ENCODE results near the gene FAM237A. TPM values are rescaled to one million over a fixed set of nuclear protein-coding genes. Genes with fewer than 3 reads are reported as not detected.

The FAM237A gene
- total RNA-seq, 1 experiment from 2014 or later, result not detected

DNA sequence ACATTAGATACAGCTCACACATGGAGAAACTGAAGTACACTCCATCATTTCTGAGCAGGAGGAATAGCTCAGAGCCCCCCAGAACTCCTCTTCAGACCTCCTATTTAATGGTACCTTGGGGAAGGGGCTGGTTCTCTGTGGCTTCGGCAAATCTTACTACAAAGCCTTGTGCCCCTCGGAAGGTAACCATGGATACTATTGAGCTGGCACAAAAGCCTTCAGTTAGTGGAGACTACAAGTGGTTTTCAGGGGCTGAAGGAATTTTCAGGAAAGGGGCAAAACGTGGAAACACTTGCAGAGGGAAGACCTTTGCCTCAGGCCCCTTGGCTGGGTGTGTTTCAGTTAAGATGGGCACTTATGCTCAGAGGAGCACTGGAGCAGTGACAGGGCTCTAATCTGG, 1.1 kb upstream of the FAM237A start:
- no peak overlapping the region for H3K9ac ChIP-seq (ENCODE audit: low read length)
- TF ChIP-seq POLR2A (IDR thresholded peaks at IDR 0.05; ENCODE audit: borderline replicate concordance, extremely low read depth, insufficient read depth, insufficient read length) (no peak), EZH2 (IDR thresholded peaks at IDR 0.05) (no peak), ZNF274 (IDR thresholded peaks at IDR 0.05; ENCODE audit: low read depth, low read length) (no peak), SRF (IDR thresholded peaks at IDR 0.05; ENCODE audit: low read depth) (no peak), ELF1 (IDR thresholded peaks at IDR 0.05; ENCODE audit: borderline replicate concordance, low read depth) (no peak), ZFX (IDR thresholded peaks at IDR 0.05) (no peak)
- TF ChIP-seq, protein P1, sequence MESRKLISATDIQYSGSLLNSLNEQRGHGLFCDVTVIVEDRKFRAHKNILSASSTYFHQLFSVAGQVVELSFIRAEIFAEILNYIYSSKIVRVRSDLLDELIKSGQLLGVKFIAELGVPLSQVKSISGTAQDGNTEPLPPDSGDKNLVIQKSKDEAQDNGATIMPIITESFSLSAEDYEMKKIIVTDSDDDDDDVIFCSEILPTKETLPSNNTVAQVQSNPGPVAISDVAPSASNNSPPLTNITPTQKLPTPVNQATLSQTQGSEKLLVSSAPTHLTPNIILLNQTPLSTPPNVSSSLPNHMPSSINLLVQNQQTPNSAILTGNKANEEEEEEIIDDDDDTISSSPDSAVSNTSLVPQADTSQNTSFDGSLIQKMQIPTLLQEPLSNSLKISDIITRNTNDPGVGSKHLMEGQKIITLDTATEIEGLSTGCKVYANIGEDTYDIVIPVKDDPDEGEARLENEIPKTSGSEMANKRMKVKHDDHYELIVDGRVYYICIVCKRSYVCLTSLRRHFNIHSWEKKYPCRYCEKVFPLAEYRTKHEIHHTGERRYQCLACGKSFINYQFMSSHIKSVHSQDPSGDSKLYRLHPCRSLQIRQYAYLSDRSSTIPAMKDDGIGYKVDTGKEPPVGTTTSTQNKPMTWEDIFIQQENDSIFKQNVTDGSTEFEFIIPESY (IDR thresholded peaks at IDR 0.05; ENCODE audit: extremely low read depth, insufficient replicate concordance, low read length), result no peak
- H3K36me3 ChIP-seq (ENCODE audit: control insufficient read depth in 1 of 2, insufficient read depth in 2 of 2, low read length in 2 of 2), result no peaks in the 10 kb centered on the region
- ChIA-PET RAD21 (ENCODE audit: low non-redundant PET in 1 of 2, low total read pairs in 2 of 2, uncharacterized antibody in 2 of 2, unreplicated experiment in 2 of 2) (no interaction called here), POLR2A (no interaction called here), CTCF (no interaction called here)
- ATAC-seq (no peak), DNase-seq (ENCODE audit: low read depth, low spot score) (no peak)
- no peaks in the 10 kb centered on the region for H3K79me2 ChIP-seq (ENCODE audit: insufficient read depth, low read length)
- H3K27me3 ChIP-seq (ENCODE audit: insufficient read depth, low read length), result no peaks in the 10 kb centered on the region
- no peak overlapping the region for H3K4me2 ChIP-seq (ENCODE audit: low read length)
- no peaks in the 10 kb centered on the region for H3K9me3 ChIP-seq (ENCODE audit: control insufficient read depth in 1 of 2, insufficient read depth in 1 of 2, low read depth in 1 of 2, low read length in 2 of 2)
- H3K27ac ChIP-seq (ENCODE audit: low read depth, low read length), result no peak overlapping the region
- H3K4me1 ChIP-seq (ENCODE audit: control insufficient read depth in 1 of 2, insufficient read depth in 2 of 2, low read length in 2 of 2), result no peaks in the 10 kb centered on the region
- no TSS peak for BruUV-seq (replicated peaks)
- H3K4me3 ChIP-seq (replicated peaks in 1 of 2; ENCODE audit: low read depth in 1 of 2, low read length in 2 of 2), result no peak overlapping the region
- no peaks in the 10 kb centered on the region for H3K9me2 ChIP-seq (ENCODE audit: insufficient read depth)
- H2AFZ ChIP-seq (ENCODE audit: low read depth, low read length, poor library complexity, severe bottlenecking), result no peak overlapping the region
- intact Hi-C loops (cut with micrococcal nuclease), result no loop called here
- H4K20me1 ChIP-seq (ENCODE audit: insufficient read depth), result no peaks in the 10 kb centered on the region

- no peak overlapping the region for H3K9ac ChIP-seq (ENCODE audit: low read length)
- ChIA-PET CTCF (no interaction called here), RAD21 (ENCODE audit: low non-redundant PET in 1 of 2, low total read pairs in 2 of 2, uncharacterized antibody in 2 of 2, unreplicated experiment in 2 of 2) (no interaction called here), POLR2A (no interaction called here)
- H3K4me3 ChIP-seq (replicated peaks in 1 of 2; ENCODE audit: low read depth in 1 of 2, low read length in 2 of 2), result no peak overlapping the region
- H3K9me2 ChIP-seq (ENCODE audit: insufficient read depth), result no peaks in the 10 kb centered on the region
- TF ChIP-seq ZFX (IDR thresholded peaks at IDR 0.05), result no peak
- no peak for TF ChIP-seq TCF7L2 (IDR thresholded peaks at IDR 0.05; ENCODE audit: borderline replicate concordance, extremely low read depth, insufficient read depth, insufficient read length)
- TF ChIP-seq CEBPB (IDR thresholded peaks at IDR 0.05; ENCODE audit: low read depth), result peak; percentile 73
- TF ChIP-seq ZNF274 (IDR thresholded peaks at IDR 0.05; ENCODE audit: low read depth, low read length), result no peak
- TF ChIP-seq POLR2A (IDR thresholded peaks at IDR 0.05; ENCODE audit: borderline replicate concordance, extremely low read depth, insufficient read depth, insufficient read length), result no peak
- no peak for TF ChIP-seq SP1 (IDR thresholded peaks at IDR 0.05; ENCODE audit: low read depth)
- H3K27me3 ChIP-seq (ENCODE audit: insufficient read depth, low read length), result no peaks in the 10 kb centered on the region
- no peak overlapping the region for H2AFZ ChIP-seq (ENCODE audit: low read depth, low read length, poor library complexity, severe bottlenecking)
- no peak overlapping the region for H3K27ac ChIP-seq (ENCODE audit: low read depth, low read length)
- ATAC-seq, result no peak
- H4K20me1 ChIP-seq (ENCODE audit: insufficient read depth), result no peaks in the 10 kb centered on the region
- H3K4me2 ChIP-seq (ENCODE audit: low read length), result no peak overlapping the region
- H3K36me3 ChIP-seq (ENCODE audit: control insufficient read depth in 1 of 2, insufficient read depth in 2 of 2, low read length in 2 of 2), result no peaks in the 10 kb centered on the region
- intact Hi-C loops (cut with micrococcal nuclease), result no loop called here
- no peaks in the 10 kb centered on the region for H3K79me2 ChIP-seq (ENCODE audit: insufficient read depth, low read length)
- no peaks in the 10 kb centered on the region for H3K4me1 ChIP-seq (ENCODE audit: control insufficient read depth in 1 of 2, insufficient read depth in 2 of 2, low read length in 2 of 2)
- DNase-seq (ENCODE audit: low read depth, low spot score), result no peak
- no TSS peak for BruUV-seq (replicated peaks)
- no peaks in the 10 kb centered on the region for H3K9me3 ChIP-seq (ENCODE audit: control insufficient read depth in 1 of 2, insufficient read depth in 1 of 2, low read depth in 1 of 2, low read length in 2 of 2)
These were observed 5.7 kb downstream of the FAM237A start for GRCh38 chr2:206647985-206648384.

Data from HCT116 (cell line).